ENCODE results near the gene EXOC3.
"Not testable (repeated sequence)": the region's sequence is repeated elsewhere in the genome, so short reads cannot be mapped to it uniquely, and the experiment has no call there.

The EXOC3 gene

DNA sequence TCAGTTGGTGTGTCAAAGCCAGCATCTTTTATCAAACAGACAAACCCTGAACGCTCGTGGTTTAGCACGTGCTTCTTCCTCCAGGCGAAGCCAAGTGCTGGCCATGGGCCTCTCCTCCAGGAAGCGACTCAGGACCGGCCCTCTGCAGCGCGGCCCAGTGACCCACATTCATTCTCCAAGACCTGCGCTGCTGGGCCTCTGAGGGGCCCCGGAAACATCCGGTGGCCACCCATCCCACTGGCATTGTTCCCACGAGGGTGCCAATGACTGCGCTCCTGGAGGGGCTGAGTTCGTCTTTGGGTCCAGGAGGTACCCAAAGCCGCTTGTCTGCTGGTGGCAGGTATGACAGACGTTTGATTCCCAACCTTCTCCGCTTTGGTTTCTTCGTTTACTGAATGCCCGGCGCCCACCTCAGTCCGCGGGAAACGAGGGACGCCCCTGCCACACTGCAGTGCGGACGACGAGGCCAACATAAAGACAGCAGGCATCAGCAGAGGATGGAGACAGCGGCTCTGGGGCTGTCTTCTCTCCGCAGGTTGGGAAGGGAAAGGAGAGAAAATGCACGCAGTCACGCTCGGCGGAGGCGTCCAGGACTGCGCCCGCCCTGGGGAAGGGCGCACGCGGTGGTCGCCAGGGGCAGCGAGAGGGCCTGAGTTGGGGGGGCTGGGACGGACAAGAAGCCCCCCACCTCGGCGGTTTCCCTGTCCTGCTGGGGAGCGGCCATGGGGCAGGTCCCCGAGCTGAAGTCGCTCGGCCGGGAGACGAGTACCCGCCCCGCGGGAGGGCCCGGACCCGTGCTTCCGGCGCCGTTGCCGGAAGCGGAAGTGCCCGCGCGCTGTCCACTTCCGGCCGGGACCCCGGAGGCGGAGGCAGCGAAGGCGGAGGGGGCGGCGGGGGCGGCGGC lies at the start of gene EXOC3:
Gene EXOC3 (plus strand): TSS at position 842 of the 904 bp plus-strand sequence. CDS start 3,030 bp downstream, outside the sequence.
- peak; percentile 85 for DNase-seq

GRCh38 chr5:393846-394275 lies 49.1 kb upstream of the EXOC3 start:
- DNase-seq: peak; percentile 21

GRCh38 chr5:394671-395155 lies 48.3 kb upstream of the EXOC3 start:
- peak; percentile 18 for DNase-seq

DNA sequence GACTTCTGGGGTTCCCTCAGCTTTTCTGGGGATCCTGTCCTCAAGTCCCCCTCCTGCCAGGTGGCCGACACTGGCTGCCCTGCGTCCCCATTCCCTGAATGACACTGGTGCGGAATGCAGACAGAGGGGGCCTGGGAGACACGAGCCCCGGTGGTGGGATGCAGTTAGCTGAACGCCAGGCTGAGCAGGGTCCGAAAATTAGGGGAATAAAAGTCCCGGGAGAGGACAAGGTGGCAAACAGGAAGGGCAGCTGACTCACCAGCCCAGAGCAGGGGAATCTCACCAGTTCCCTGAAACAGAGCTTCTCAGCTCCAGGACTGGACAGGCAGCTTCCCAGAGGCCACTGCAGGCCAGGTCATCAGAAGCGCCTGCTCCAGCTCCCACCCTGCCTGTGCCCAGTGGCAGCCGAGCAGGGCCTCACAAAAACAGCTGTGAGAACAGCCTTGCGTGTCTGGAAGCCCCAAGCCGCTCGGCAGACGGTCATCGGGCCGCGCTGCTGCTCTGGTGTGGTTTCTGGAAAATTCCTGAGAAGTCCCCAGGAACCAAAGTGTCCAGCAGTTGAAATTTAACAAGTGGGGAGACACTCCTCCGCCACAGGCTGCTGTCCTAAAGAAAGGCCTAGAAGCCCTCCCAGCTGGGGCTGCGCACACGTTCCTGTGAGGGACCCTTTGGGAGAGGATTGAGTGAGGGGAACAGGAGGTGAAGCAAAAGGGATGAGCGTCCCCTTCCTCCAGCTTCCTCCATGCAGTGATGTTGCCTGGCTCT lies 47.6 kb upstream of the EXOC3 start:
- peak; percentile 67 for DNase-seq

- peak; percentile 12 for DNase-seq
Observed at GRCh38 chr5:395921-396530, 47.0 kb upstream of the EXOC3 start.

- peak; percentile 15 for DNase-seq
Observed at GRCh38 chr5:396531-396961, 46.4 kb upstream of the EXOC3 start.

DNA sequence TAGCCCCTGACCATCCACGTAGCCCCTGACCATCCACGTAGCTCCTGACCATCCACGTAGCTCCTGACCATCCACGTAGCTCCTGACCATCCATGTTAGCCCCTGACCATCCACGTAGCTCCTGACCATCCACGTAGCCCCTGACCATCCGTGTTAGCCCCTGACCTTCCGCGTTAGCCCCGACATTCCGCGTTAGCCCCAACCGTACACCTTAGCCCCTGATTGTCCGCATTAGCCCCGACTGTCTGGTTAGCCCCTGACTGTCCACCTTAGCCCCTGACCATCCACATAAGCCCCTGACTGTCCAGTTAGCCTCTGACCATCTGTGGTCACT lies 44.9 kb upstream of the EXOC3 start:
- not testable (repeated sequence) for DNase-seq

- peak; percentile 28 for DNase-seq
Observed at GRCh38 chr5:398475-399295, 44.3 kb upstream of the EXOC3 start.

DNA sequence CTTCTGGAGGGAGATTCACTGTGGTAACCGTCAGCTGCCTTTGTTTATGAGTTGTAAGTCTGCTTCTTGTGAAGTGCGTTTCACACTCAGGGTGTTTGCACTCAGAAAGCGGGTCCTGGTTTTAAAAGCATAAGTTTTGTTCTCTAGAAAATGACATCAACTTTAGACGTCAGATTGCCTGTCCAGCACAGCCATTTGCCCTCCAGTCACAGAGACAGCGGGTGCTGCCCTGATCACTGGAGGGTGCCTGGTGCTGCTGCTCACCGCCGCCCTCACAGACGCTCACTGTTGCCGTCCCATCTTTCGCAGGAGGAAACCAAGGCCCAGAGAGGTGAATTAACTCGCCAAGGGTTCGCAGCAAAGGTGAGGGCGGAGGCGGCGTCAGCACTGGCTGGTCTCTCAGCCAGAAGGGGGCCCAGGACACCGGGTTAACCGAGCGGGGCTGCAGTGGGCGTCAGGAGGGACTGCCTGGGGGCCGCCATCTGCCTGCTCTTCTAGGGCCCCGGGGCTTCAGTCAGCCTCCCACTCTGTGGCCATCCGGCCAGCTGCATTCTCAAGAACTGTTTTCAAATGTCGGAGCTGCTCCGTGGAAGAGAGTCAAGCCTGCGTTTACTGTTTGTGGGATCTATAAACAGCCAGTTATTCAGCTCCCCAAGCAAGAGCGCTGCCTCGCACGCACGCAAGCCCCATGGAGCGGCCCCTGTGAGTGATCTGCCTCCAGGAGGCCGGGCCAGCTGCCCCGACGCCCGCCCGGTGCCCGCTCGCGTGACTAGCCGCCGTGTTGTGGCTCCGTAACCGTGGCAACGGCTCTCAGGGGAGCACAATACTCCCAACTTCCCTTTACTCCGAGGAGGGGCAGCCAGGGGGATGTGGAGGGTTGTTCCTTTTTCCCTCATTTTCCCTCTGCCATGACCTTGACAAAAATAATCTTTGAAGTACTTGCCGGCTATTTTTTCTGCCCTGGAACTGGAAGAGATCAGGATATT lies 43.4 kb upstream of the EXOC3 start:
- peak; percentile 94 for DNase-seq

DNA sequence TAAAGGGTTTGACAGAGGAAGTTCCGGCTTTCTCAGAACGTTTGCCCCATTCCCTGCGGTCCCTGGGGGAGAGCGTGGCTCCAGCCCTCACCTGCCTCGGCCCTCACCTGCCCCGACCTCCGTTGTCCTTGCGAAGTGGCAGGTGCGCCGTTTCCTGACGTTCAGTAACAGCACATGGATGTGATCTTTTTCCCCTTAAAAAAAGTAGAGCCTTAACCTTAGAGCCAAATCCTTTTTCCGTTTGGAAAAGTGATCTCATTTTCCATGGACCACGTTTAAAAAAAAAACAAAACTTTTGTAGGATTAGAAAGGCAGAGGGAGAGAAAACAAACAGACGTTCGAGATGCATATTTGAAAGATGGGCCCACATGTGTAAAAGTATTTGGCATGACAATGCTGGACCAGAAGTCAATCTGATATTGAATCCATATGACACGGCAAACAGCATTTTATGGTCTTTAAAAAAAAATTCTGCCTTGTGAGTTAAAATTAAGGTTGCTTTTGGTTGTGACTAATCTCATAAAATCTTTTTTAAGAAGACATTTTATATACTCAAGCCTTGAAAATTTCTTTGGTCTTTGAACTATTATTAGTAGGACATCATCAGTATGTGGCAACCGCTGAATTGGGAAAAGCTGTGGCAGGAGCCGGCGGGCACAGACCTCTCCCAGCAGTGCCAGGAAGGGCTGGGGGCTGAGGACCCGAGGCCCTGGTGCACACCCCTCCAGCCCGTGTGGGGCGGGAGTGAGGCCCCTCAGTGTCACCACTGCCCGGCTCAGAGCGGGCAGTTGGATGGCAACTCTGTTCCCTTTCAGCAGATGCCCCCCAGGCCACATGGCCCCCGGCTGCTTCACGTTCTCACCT lies 42.5 kb upstream of the EXOC3 start:
- DNase-seq: peak; percentile 24

GRCh38 chr5:401146-402034 lies 41.6 kb upstream of the EXOC3 start:
- peak; percentile 20 for DNase-seq

DNA sequence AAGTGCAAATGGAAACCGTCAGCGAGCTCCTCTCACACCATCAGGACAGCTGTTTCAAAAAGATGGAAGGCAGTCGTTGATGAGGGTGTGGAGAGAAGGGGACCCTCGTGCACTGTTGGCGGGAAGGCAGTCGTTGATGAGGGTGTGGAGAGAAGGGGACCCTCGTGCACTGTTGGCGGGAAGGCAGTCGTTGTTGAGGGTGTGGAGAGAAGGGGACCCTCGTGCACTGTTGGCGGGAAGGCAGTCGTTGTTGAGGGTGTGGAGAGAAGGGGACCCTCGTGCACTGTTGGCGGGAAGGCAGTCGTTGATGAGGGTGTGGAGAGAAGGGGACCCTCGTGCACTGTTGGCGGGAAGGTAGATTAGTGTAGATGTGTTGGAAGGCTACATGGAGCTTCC lies 40.8 kb upstream of the EXOC3 start:
- not testable (repeated sequence) for DNase-seq

GRCh38 chr5:402615-403359 lies 40.2 kb upstream of the EXOC3 start:
- no peak for DNase-seq

DNA sequence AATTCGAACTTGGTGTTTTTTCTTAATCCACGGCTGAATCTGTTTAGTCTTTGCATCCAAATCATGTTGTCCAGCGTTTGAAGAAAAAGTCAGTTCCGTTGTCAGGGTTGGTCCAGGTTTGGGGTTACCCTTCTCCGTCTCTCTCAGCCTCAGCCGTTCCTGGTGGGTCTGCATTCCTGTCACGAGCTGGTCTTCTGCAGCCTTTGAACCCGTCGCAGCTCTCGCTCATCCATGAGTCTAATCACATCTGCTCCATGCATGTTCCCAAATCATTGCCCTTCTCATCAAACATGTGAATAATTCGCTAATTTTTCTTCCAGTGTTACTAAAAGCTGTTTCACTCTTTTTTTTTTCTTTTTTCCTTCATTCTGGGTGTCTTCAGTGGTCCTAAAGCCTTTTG lies 39.0 kb upstream of the EXOC3 start:
- DNase-seq: no peak

- no peak for DNase-seq
Observed at GRCh38 chr5:404666-405241, 38.2 kb upstream of the EXOC3 start.

DNA sequence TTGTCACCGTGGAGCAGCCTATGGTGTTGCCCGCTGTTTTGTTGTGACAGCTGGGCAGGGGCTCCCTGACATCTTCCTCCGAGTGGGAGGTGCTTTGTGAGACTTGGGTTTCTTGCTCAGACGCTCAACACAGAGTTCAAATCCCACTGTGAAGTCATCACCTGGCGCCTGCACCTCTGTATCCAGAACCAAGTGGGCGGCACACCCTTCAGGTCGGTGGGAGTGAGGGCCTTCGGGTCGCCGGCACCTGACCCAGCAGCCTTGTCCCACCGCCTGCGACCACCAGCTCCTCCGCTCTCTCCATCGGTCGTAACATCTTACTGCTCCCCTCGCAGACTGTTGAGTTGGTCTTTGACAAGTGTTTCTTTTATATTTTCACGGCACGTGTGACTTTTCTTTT lies 37.6 kb upstream of the EXOC3 start:
- DNase-seq: no peak

DNA sequence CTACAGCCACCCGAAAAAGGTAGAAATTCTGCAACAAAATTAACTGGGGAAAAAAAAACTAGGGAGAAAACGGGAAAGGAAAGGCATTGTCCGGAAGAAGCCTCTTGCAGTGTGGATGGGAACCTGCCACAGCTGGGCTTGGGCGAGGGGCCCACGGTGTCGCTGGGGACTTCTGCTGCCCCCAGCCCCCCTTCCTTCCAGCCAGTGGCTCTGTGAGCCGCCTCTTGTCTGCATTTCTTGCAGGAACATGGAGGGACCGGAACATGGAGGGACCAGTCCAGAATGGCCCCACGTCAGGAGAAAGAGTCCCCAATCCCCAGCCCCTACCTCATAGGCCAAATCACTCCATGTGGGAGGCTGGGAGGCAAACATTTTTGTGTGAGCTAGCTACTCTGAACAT lies 36.9 kb upstream of the EXOC3 start:
- no peak for DNase-seq

- DNase-seq: no peak
Observed at GRCh38 chr5:407051-407450, 35.9 kb upstream of the EXOC3 start.

Measured in right hindlimb (tissue), 1 donor.